UCSD-AML1 (cell line): ENCODE measurements around the gene KRTAP4-7.
"Not testable (repeated sequence)": the region's sequence is repeated elsewhere in the genome, so short reads cannot be mapped to it uniquely, and the experiment has no call there.

Source experiments
- DNase-seq: peaks from one replicate; lab custom pipeline; 2025; ENCODE audit not compliant: unreplicated experiment; lab: John Stamatoyannopoulos, UW

The KRTAP4-7 gene

GRCh38 chr17:41065016-41065689 is 18.8 kb upstream of the KRTAP4-7 start:
- DNase-seq = not testable (repeated sequence)

GRCh38 chr17:41065829-41066624 is 17.9 kb upstream of the KRTAP4-7 start, which contains the start of gene KRTAP2-4:
TSS of gene KRTAP2-4 (minus strand) at chr17:41065879. CDS start at chr17:41065845, 34 bp downstream.
- no peak for DNase-seq

- no peak for DNase-seq
These were observed 16.7 kb upstream of the KRTAP4-7 start for GRCh38 chr17:41067281-41067680.

GRCh38 chr17:41069031-41069430 is 14.9 kb upstream of the KRTAP4-7 start:
- no peak for DNase-seq

GRCh38 chr17:41071606-41072360 is 12.2 kb upstream of the KRTAP4-7 start:
- no peak for DNase-seq

- DNase-seq = no peak
These were observed 10.3 kb upstream of the KRTAP4-7 start for GRCh38 chr17:41073676-41074075.

GRCh38 chr17:41076788-41077187 is 7.2 kb upstream of the KRTAP4-7 start:
- no peak for DNase-seq

- DNase-seq = no peak
These were observed 1.3 kb upstream of the KRTAP4-7 start for GRCh38 chr17:41082626-41083025.

GRCh38 chr17:41083427-41083826 is 523 bp upstream of the KRTAP4-7 start:
- DNase-seq = not testable (repeated sequence)

- not testable (repeated sequence) for DNase-seq
These were observed 4.9 kb downstream of the KRTAP4-7 start for GRCh38 chr17:41088760-41089352.

- DNase-seq = no peak
These were observed 12.1 kb downstream of the KRTAP4-7 start for GRCh38 chr17:41096055-41096454.

GRCh38 chr17:41098042-41098441 is 14.1 kb downstream of the KRTAP4-7 start, which contains the start of gene KRTAP4-8:
TSS of gene KRTAP4-8 (minus strand) at chr17:41098142. CDS start at chr17:41098084, 58 bp downstream.
- DNase-seq = no peak

GRCh38 chr17:41098481-41098880 is 14.5 kb downstream of the KRTAP4-7 start:
- DNase-seq = no peak

GRCh38 chr17:41099682-41100480 is 15.9 kb downstream of the KRTAP4-7 start:
- not testable (repeated sequence) for DNase-seq

GRCh38 chr17:41101586-41102259 is 17.8 kb downstream of the KRTAP4-7 start, which contains the start of gene KRTAP4-16:
TSS of gene KRTAP4-16 (minus strand) at chr17:41102209. CDS start at chr17:41102209, 0 bp downstream.
- DNase-seq = no peak

- no peak for DNase-seq
These were observed 19.9 kb downstream of the KRTAP4-7 start for GRCh38 chr17:41103896-41104295.

- not testable (repeated sequence) for DNase-seq
These were observed 20.6 kb downstream of the KRTAP4-7 start for GRCh38 chr17:41104386-41105038.

GRCh38 chr17:41105347-41105746 is 21.4 kb downstream of the KRTAP4-7 start, which contains the start of gene KRTAP4-9:
TSS of gene KRTAP4-9 (plus strand) at chr17:41105389. CDS start at chr17:41105389, 0 bp downstream.
- DNase-seq = not testable (repeated sequence)

- no peak for DNase-seq
These were observed 24.0 kb downstream of the KRTAP4-7 start for GRCh38 chr17:41107941-41108450.
